Keratinocyte (primary cell): ENCODE data around the gene OR14I1. TPM values are rescaled to one million over a fixed set of nuclear protein-coding genes. Genes with fewer than 3 reads are reported as not detected.
A peak's percentile ranks its signal among the peaks of the same experiment; 100 is the strongest.

ENCODE experiments used
- DNase-seq: peaks from one replicate; pipeline ENCODE4 v3.0.0-alpha.2; 2011; ENCODE audit warnings: low read depth, missing footprints, low spot score
- FAIRE-seq: peaks from 2 replicates; lab custom pipeline; 2011; peaks lifted over from hg19 to GRCh38; lab: Jason Lieb, UNC
- H2AFZ ChIP-seq: 2 replicates; pipeline ENCODE4 v1.6.0; 2012; ENCODE audit warnings: low read length, control low read depth, inconsistent platforms; ENCODE audit not compliant: control insufficient read depth
- H3K27ac ChIP-seq: 2 replicates; pipeline ENCODE4 v1.5.1; 2011; ENCODE audit warnings: low read length; ENCODE audit not compliant: control insufficient read depth, insufficient read depth
- H3K27me3 ChIP-seq: 3 replicates; pipeline ENCODE4 v1.6.0; 2011; ENCODE audit warnings: low read length; ENCODE audit not compliant: control insufficient read depth, insufficient read depth; ENCODE audit errors: extremely low read depth
- H3K36me3 ChIP-seq, 2 experiments: 2 replicates in 1 of 2; 3 replicates in 1 of 2; pipeline ENCODE4 v1.5.1; 2011; ENCODE audit warnings: low read length in 2 of 2, mild to moderate bottlenecking in 1 of 2; ENCODE audit not compliant: control insufficient read depth in 2 of 2, insufficient read depth in 2 of 2; ENCODE audit errors: extremely low read depth in 1 of 2
- H3K4me1 ChIP-seq: 3 replicates; pipeline ENCODE4 v1.5.1; 2011; ENCODE audit warnings: low read length; ENCODE audit not compliant: control insufficient read depth, insufficient read depth; ENCODE audit errors: extremely low read depth
- H3K4me2 ChIP-seq: 3 replicates; pipeline ENCODE4 v1.6.0; 2011; ENCODE audit warnings: low read depth, low read length; ENCODE audit not compliant: control insufficient read depth, insufficient read depth; ENCODE audit errors: extremely low read depth
- H3K4me3 ChIP-seq, 3 experiments: fragments of 200-600 bp in 1 of 3; sonication (generic) in 1 of 3; 2 replicates in 2 of 3; 3 replicates in 1 of 3; pipeline ENCODE4 v1.5.1; 2011 to 2016; ENCODE audit warnings: low read length in 3 of 3, mild to moderate bottlenecking in 3 of 3, control low read depth in 2 of 3, inconsistent platforms in 1 of 3, low read depth in 1 of 3, mixed read lengths in 1 of 3, mixed run types in 1 of 3, moderate library complexity in 1 of 3; ENCODE audit not compliant: control insufficient read depth in 2 of 3, insufficient read depth in 2 of 3; ENCODE audit errors: extremely low read depth in 1 of 3
- H3K79me2 ChIP-seq: 2 replicates; pipeline ENCODE4 v1.6.0; 2012; ENCODE audit warnings: low read length; ENCODE audit not compliant: control insufficient read depth, insufficient read depth
- H3K9ac ChIP-seq: 3 replicates; pipeline ENCODE4 v1.6.0; 2011; ENCODE audit warnings: low read length; ENCODE audit not compliant: control insufficient read depth, insufficient read depth; ENCODE audit errors: extremely low read depth
- H3K9me1 ChIP-seq: 3 replicates; pipeline ENCODE4 v1.6.0; 2011; ENCODE audit warnings: low read length; ENCODE audit not compliant: control insufficient read depth, insufficient read depth; ENCODE audit errors: extremely low read depth
- H3K9me3 ChIP-seq: 2 replicates; pipeline ENCODE4 v1.5.1; 2012; ENCODE audit warnings: low read depth, low read length; ENCODE audit not compliant: control insufficient read depth
- H4K20me1 ChIP-seq: 3 replicates; pipeline ENCODE4 v1.6.0; 2011; ENCODE audit warnings: low read length; ENCODE audit not compliant: control insufficient read depth, insufficient read depth; ENCODE audit errors: extremely low read depth
- CTCF ChIP-seq, 3 experiments: IDR thresholded peaks in 1 of 3; conservative IDR thresholded peaks in 1 of 3; optimal IDR thresholded peaks in 1 of 3; 2 replicates in 2 of 3; 3 replicates in 1 of 3; pipeline versions ENCODE3 to v1.5.1; 2011; ENCODE audit warnings: low read length in 3 of 3, mild to moderate bottlenecking in 3 of 3, moderate library complexity in 2 of 3, control low read depth in 1 of 3, inconsistent platforms in 1 of 3; ENCODE audit not compliant: insufficient read depth in 2 of 3; ENCODE audit errors: extremely low read depth in 1 of 3
- EZH2 ChIP-seq: IDR thresholded peaks from one replicate; pipeline ENCODE4 v1.6.1; 2012; ENCODE audit warnings: inconsistent platforms, mild to moderate bottlenecking, low read length, moderate library complexity
- dilution Hi-C: fragments of 300-500 bp; cut with MboI; formaldehyde crosslinking; loops from one replicate; pipeline ENCODE4 v1.7.0; 2020; ENCODE audit warnings: low sequenced_read_pairs; ENCODE audit not compliant: extremely low pct_ligation_motif_present
- polyA plus RNA-seq, 5 experiments: library from polyadenylated mRNA; depleted of rRNA in 3 of 5; stranded (reverse) in 3 of 5; stranded (forward) in 1 of 5; unstranded in 1 of 5; fragments of >200 nt; gene quantifications; 1 replicate in 1 of 5; 2 replicates in 3 of 5; 3 replicates in 1 of 5; pipeline versions ENCODE4 v1.2.1 to v1.2.3, GENCODE V29; 2011 to 2012; ENCODE audit warnings: missing spikeins in 2 of 5, low read depth in 1 of 5, low replicate concordance in 1 of 5

Gene OR14I1
- polyA plus RNA-seq, 1 donor (not counting 4 experiments of a cell fraction or from before 2014, with no cell fraction given), result not detected

- Histone ChIP-seq H2AFZ (no peak overlapping the region), H3K4me2 (no peak overlapping the region), H3K79me2 (no peaks in the 10 kb centered on the region), H3K9me3 (no peaks in the 10 kb centered on the region), H3K4me1 (no peaks in the 10 kb centered on the region), H3K4me3 (no peak overlapping the region), H3K27ac (no peak overlapping the region), H3K9me1 (no peaks in the 10 kb centered on the region), H4K20me1 (no peaks in the 10 kb centered on the region), H3K36me3 (no peaks in the 10 kb centered on the region), H3K27me3 (no peaks in the 10 kb centered on the region), H3K9ac (no peak overlapping the region)
- TF ChIP-seq EZH2 (no peak), CTCF (optimal IDR thresholded peaks at IDR 0.05 in 1 of 3, IDR thresholded peaks at IDR 0.05 in 1 of 3, conservative IDR thresholded peaks at IDR 0.05 in 1 of 3; ENCODE audit: extremely low read depth in 1 of 3, insufficient read depth in 2 of 3, low read length in 3 of 3) (no peak)
- no peak for DNase-seq
- no peak for FAIRE-seq
- dilution Hi-C loops, result no loop called here
Observed at GRCh38 chr1:248696774-248697173, 5.8 kb downstream of the OR14I1 start.

- H3K27ac ChIP-seq, result no peak overlapping the region
- H2AFZ ChIP-seq, result no peak overlapping the region
- H4K20me1 ChIP-seq, result no peaks in the 10 kb centered on the region
- no peaks in the 10 kb centered on the region for H3K4me1 ChIP-seq
- H3K9ac ChIP-seq, result no peak overlapping the region
- no peaks in the 10 kb centered on the region for H3K79me2 ChIP-seq
- DNase-seq (no peak), FAIRE-seq (no peak)
- no peak for TF ChIP-seq EZH2
- peak in 1 of 3 experiments; percentile 2 for TF ChIP-seq CTCF (optimal IDR thresholded peaks at IDR 0.05 in 1 of 3, IDR thresholded peaks at IDR 0.05 in 1 of 3, conservative IDR thresholded peaks at IDR 0.05 in 1 of 3; ENCODE audit: extremely low read depth in 1 of 3, insufficient read depth in 2 of 3, low read length in 3 of 3)
- H3K36me3 ChIP-seq, result no peaks in the 10 kb centered on the region
- H3K4me2 ChIP-seq, result no peak overlapping the region
- no peaks in the 10 kb centered on the region for H3K27me3 ChIP-seq
- H3K9me3 ChIP-seq, result no peaks in the 10 kb centered on the region
- dilution Hi-C loops, result no loop called here
- H3K4me3 ChIP-seq, result no peak overlapping the region
- no peaks in the 10 kb centered on the region for H3K9me1 ChIP-seq
Observed at GRCh38 chr1:248696261-248696660, 6.3 kb downstream of the OR14I1 start.
